H1 (cell line): Measurements from ENCODE around the gene SNX13. TPM values are rescaled to one million over a fixed set of nuclear protein-coding genes. Genes with fewer than 3 reads are reported as not detected.

Experiments used
- CTBP2 ChIP-seq: IDR thresholded peaks from 2 replicates; pipeline ENCODE4 v1.7.0; 2011; ENCODE audit warnings: borderline replicate concordance, mild to moderate bottlenecking, moderate library complexity, mixed read lengths, low read length; ENCODE audit not compliant: insufficient read depth, insufficient read length
- HDAC2 ChIP-seq, 2 experiments: fragments of 300-600 bp in 1 of 2; sonication (generic) in 1 of 2; IDR thresholded peaks; 2 replicates each; pipeline ENCODE4 v1.6.1; 2011 to 2012; ENCODE audit warnings: low read depth in 2 of 2, low read length in 2 of 2, mild to moderate bottlenecking in 2 of 2, moderate library complexity in 2 of 2, borderline replicate concordance in 1 of 2, inconsistent platforms in 1 of 2
- MAFK ChIP-seq: IDR thresholded peaks from 2 replicates; pipeline ENCODE4 v1.6.1; 2012; ENCODE audit warnings: low read depth, mild to moderate bottlenecking, improper control_type of control experiment, low read length
- SAP30 ChIP-seq: fragments of 300-600 bp; sonication (generic); IDR thresholded peaks from 2 replicates; pipeline ENCODE4 v1.7.1; 2012; ENCODE audit warnings: low read length, moderate library complexity, mild to moderate bottlenecking, inconsistent platforms; ENCODE audit not compliant: insufficient read depth, insufficient replicate concordance
- SP4 ChIP-seq: IDR thresholded peaks from 2 replicates; pipeline ENCODE4 v1.6.1; 2012; ENCODE audit warnings: low read length, inconsistent platforms
- TCF12 ChIP-seq: IDR thresholded peaks from 2 replicates; pipeline ENCODE4 v1.6.1; 2011; ENCODE audit warnings: low read depth, mild to moderate bottlenecking, low read length
- polyA plus RNA-seq, 7 experiments: library from polyadenylated mRNA; depleted of rRNA in 3 of 7; stranded (reverse) in 5 of 7; unstranded in 2 of 7; fragments of >200 nt in 5 of 7; fragments of 200-250 nt in 2 of 7; gene quantifications; 1 replicate in 5 of 7; 2 replicates in 1 of 7; 4 replicates in 1 of 7; pipeline versions ENCODE4 v1.2.1 to v1.2.3, GENCODE V29; 2011 to 2013; ENCODE audit warnings: missing spikeins in 2 of 7, mixed read lengths in 2 of 7
- total RNA-seq: library from RNA; stranded (reverse); fragmentation: NEBNext Ultra II Directional; extraction: Animal tissue kit (Norgen Biotek cat#: 25700); gene quantifications from 2 replicates; pipeline ENCODE4 v1.2.1, GENCODE V29; 2021

The SNX13 gene
- total and polyA plus RNA-seq, 2 of the 8 experiments (the other 6 are each of a cell fraction or from before 2014, with no cell fraction given) = 5.5 to 27.4 TPM

DNA sequence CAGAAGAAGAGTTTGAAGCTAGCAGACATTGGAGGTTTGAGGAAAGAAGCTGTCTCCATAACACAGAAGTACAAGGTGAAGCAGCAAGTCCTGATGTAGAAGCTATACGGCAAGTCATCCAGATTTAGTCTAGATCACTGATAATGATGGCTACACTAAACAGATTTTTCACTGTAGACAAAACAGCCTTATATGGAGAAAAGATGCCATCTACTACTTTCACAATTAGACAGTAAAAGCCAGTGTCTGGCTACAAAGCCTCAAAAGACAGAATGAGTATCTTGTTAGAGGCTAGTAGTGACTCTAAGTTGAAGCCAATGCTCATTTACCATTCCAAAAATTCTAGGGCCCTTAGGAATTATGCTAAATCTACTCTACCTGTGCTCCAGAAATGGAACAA, 85.1 kb downstream of the SNX13 start (continued):
- TF ChIP-seq TCF12 (no peak), CTBP2 (no peak), SP4 (no peak), SAP30 (no peak), HDAC2 (IDR thresholded peaks at IDR 0.05; ENCODE audit: borderline replicate concordance in 1 of 2, low read depth in 2 of 2, low read length in 2 of 2) (no peak), MAFK (no peak)
